Psoas muscle (tissue), 8 donors: Measurements from ENCODE around the gene WNT6. TPM values are rescaled to one million over a fixed set of nuclear protein-coding genes. Genes with fewer than 3 reads are reported as not detected.

Source experiments
- ATAC-seq, 4 donors: fragments of 200-7000 bp; cut with Tn5 transposase; one replicate each; pipeline ENCODE4 v1.9.1; 2020; ENCODE audit warnings: moderate library complexity in 3 of 4, mild to moderate bottlenecking in 2 of 4
- DNase-seq, 2 donors: peaks; one replicate each; pipeline ENCODE4 v3.0.0-alpha.2; 2020
- H3K27ac ChIP-seq: fragments of 200-600 bp; one replicate; pipeline ENCODE4 v1.8.0; 2022
- H3K27me3 ChIP-seq, 3 donors: fragments of 200-600 bp in 1 of 3; one replicate each; pipeline versions ENCODE4 v1.6.1 to v1.8.0; 2013 to 2022; ENCODE audit warnings: low read length in 2 of 3, mild to moderate bottlenecking in 2 of 3, moderate library complexity in 1 of 3; ENCODE audit not compliant: insufficient read depth in 3 of 3
- H3K36me3 ChIP-seq, 2 donors: fragments of 200-600 bp in 1 of 2; one replicate each; pipeline versions ENCODE4 v1.6.1 to v1.8.0; 2013 to 2022; ENCODE audit warnings: low read depth in 1 of 2, mild to moderate bottlenecking in 1 of 2, moderate library complexity in 1 of 2; ENCODE audit not compliant: insufficient read depth in 1 of 2
- H3K4me1 ChIP-seq: fragments of 200-600 bp; one replicate; pipeline ENCODE4 v1.8.0; 2022
- H3K4me3 ChIP-seq: fragments of 200-600 bp; one replicate; pipeline ENCODE4 v1.8.0; 2022; ENCODE audit warnings: mild to moderate bottlenecking
- H3K9me3 ChIP-seq: fragments of 200-600 bp; one replicate; pipeline ENCODE4 v1.8.0; 2022
- WGBS, 3 donors: extraction: QIAGEN DNeasy Blood & Tissue Kit; methylation state at CpG; one replicate each; pipeline versions ENCODE4 v1.1.6 to v1.1.7; 2013; 5-methylcytosine and 5-hydroxymethylcytosine counted together
- intact Hi-C, 2 donors: fragments of 100-400 bp; cut with DNase I; formaldehyde crosslinking; loops; one replicate each; pipeline versions ENCODE4 v1.11.0 to v1.14.2; 2022
- polyA plus RNA-seq, 3 donors: library from polyadenylated mRNA; stranded (reverse); fragments of 200-250 nt; gene quantifications; one replicate each; pipeline ENCODE4 v1.2.3, GENCODE V29; 2013
- total RNA-seq, 4 donors: library from RNA; stranded (reverse); fragmentation: NEBNext Ultra II Directional in 2 of 4; extraction: Animal tissue kit (Norgen Biotek cat#: 25700) in 2 of 4; gene quantifications; one replicate each; pipeline versions ENCODE4 v1.2.1 to v1.2.4, GENCODE V29; 2021 to 2023
- TF ChIP-seq, protein P1 (sequence below): fragments of 200-600 bp; IDR thresholded peaks from one replicate; pipeline ENCODE4 v1.8.0; 2022; ENCODE audit warnings: antibody characterized with exemption
- donor health status: healthy with polysubstance abuse.
- donor health status: DM: no; HTN: no; CAD: no; lungs with moderate emphysema.
- donor health status: Bipolar disorder and iron deficiency.
- donor health status: healthy.
- donor health status: DM: yes; HTN: yes; CAD: no.
- donor health status: DM: no; HTN: no; CAD: no.
- donor health status: DM: no; HTN: no; CAD: no.
- donor health status: DM: yes; HTN: yes; CAD: no.

WNT6 gene
- total and polyA plus RNA-seq, 7 donors, result 0.05 to 1.0 (median 0.20) TPM

DNA sequence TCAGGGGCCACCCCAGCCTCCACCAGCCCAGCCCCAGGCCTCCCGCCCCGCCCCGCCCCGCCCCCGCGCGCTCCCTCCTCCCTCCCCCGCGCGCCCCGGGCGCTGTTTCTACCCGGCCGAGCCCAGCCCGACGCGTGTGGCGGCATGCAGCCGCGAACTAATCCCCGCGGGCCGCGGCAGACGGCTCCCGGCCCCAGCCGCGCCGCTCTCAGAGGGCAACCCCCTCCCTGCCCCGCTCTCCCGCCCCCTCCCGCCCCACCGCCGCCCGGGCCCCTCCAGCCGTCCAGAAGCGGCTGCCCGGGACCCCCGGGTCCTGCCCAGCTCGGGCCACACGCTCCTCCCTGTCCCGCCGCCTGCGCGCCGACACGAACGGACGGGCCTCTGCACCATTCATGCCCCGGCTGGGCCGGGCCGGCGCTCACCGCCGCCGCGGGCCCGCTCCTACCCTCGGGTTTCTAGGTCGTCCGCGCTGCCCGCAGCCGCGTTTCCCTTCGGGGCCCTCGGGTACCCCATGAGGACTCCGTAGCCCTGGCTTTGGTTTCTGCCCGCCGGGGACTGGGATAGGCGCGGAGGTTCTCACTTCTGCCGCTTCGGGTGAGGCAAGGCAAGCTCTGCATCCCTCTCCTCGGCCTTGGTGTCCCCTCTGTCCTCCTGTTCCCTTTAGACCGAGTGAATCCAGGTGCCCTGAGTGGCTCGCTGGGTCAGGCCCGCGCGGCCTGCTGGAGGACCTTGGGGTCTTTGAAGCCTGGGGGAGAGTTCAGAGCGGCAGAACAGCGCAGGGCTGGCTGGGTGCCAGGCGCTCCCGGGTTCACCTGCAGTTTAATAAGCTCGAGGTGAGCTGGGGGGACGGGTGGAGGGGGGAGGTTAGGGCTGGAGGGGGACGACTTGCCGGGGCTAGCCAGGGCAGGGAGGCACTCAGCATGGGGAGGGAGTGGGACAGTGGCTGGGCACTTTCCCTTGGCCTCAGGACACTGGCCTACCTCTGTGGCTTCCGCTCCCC is 24.2 kb downstream of the WNT6 start:
- H3K27me3 ChIP-seq, result peaks cover 0 to 50% (median 14%) of the 10 kb centered on the region in 3 donors
- ATAC-seq (peak; percentile 29 to 77 (median 74)), DNase-seq (peak in 1 of 2 donors; percentile 66)
- WGBS, 3 donors, result 14 to 22% (median 20%) methylated on average over 56 to 89 of the region's 89 CpGs
- TF ChIP-seq, protein P1, sequence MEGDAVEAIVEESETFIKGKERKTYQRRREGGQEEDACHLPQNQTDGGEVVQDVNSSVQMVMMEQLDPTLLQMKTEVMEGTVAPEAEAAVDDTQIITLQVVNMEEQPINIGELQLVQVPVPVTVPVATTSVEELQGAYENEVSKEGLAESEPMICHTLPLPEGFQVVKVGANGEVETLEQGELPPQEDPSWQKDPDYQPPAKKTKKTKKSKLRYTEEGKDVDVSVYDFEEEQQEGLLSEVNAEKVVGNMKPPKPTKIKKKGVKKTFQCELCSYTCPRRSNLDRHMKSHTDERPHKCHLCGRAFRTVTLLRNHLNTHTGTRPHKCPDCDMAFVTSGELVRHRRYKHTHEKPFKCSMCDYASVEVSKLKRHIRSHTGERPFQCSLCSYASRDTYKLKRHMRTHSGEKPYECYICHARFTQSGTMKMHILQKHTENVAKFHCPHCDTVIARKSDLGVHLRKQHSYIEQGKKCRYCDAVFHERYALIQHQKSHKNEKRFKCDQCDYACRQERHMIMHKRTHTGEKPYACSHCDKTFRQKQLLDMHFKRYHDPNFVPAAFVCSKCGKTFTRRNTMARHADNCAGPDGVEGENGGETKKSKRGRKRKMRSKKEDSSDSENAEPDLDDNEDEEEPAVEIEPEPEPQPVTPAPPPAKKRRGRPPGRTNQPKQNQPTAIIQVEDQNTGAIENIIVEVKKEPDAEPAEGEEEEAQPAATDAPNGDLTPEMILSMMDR, result no peak
- no peaks in the 10 kb centered on the region for H3K9me3 ChIP-seq
- intact Hi-C loops, result no loop called here
- H3K4me3 ChIP-seq, result peak overlapping the region; percentile 58
- peaks cover 5% of the 10 kb centered on the region for H3K4me1 ChIP-seq
- no peak overlapping the region for H3K27ac ChIP-seq
- H3K36me3 ChIP-seq, result no peaks in the 10 kb centered on the region

DNA sequence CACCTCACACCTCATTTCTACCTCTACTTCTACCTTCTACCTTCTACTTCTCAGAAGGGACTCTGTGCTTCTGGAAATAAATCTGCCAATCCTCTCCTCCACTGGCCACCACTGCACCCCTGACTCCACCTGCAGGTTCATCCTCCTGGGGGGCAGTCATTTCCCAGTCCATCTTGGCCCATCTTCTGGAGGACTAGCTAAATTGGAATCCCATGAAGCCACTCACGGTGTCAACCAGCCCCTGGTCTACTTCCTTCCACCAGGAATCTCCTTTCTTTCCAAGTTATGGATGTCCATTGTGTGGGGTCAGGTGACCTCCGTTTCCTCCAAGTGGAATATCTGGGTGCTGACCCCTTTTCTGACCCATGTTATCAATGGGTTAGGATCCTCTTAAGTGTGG is 24.9 kb downstream of the WNT6 start:
- TF ChIP-seq, protein P1, result no peak
- 89 to 93% (median 90%) methylated on average over 2 of the region's 2 CpGs for WGBS, 3 donors
- no peaks in the 10 kb centered on the region for H3K36me3 ChIP-seq
- H3K4me3 ChIP-seq, result no peak overlapping the region
- no peaks in the 10 kb centered on the region for H3K9me3 ChIP-seq
- peaks cover 0 to 43% (median 14%) of the 10 kb centered on the region in 3 donors for H3K27me3 ChIP-seq
- H3K4me1 ChIP-seq, result peaks cover 5% of the 10 kb centered on the region
- intact Hi-C loops, result no loop called here
- peak in 1 of 2 donors; percentile 26 for DNase-seq
- ATAC-seq, result no peak
- no peak overlapping the region for H3K27ac ChIP-seq

DNA sequence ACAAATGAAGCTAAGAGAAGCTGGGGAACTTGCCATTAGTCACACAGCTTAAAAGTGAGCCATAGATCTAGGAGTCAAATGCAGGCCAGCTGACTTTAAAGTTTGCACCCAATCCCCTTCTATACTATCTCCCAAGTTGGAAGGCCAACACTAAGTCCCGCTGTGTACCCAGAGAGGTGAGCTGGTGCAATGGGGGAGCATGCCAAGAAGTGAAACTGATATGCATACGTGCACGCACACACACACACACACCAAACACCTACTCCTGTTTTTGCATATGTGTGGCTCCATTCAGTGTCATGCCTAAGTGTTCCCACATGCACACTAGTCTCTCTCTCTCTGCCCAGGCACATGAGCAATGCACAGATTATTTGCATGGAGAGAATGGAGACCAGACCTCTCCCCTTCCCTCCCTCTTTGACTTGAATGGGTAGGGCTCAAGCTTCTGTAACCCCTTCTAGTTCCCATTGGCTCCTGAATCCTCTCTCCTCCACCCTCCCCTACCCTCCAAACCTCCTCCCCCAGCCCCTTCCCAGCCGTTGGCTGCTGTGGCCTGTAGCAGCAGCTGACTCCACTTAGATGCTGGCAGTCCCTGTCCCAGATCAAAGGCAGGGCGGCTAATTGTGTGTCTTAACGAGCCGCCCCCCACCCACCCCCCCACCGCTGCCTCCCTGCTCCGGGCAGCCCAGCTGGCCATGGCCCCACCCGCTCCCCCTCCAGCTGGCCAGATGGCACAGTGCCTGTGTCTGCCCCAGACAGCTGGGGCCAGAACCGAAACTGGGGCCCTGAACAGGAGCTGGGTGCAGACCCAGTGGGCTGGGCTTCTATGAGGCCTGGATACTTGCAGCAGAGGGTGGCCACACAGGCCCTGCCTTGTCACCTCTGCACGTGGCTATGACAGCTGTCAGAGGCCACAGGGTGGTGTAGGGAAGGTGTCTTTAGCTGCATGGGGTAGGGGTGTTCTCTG is 26.7 kb downstream of the WNT6 start:
- Histone ChIP-seq H3K4me3 (no peak overlapping the region), H3K4me1 (no peaks in the 10 kb centered on the region), H3K36me3 (no peaks in the 10 kb centered on the region), H3K27me3 (peaks cover 0 to 26% (median 8%) of the 10 kb centered on the region in 3 donors), H3K27ac (no peak overlapping the region), H3K9me3 (no peaks in the 10 kb centered on the region)
- intact Hi-C loops, result no loop called here
- 35 to 52% (median 35%) methylated on average over 12 of the region's 12 CpGs for whole genome bisulfite sequencing, 3 donors
- ATAC-seq (no peak), DNase-seq (no peak)
- TF ChIP-seq, protein P1, result no peak

DNA sequence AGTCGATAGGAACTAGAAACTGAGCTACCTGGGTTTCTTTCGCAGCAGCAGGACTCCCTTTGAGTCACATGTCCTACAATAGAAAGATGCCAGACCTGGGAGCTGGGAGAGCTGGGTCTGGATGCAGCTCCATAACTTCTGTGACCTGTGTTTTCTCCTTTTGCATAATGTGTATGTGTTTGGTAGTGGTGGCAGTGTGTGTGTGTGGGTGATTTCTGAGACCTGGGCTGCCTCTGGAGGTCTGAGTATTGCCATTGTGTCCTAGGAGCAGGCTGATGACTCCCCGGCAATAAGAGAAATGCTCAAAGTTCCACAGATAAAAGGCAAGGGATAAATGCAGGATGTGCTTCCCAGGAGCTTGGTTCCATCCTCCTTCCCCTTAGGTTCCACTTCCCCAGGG is 27.5 kb downstream of the WNT6 start:
- DNase-seq (no peak), ATAC-seq (no peak)
- intact Hi-C loops, result no loop called here
- Histone ChIP-seq H3K36me3 (no peaks in the 10 kb centered on the region), H3K4me3 (no peak overlapping the region), H3K4me1 (no peaks in the 10 kb centered on the region), H3K27ac (no peak overlapping the region), H3K27me3 (peaks cover 0 to 17% (median 4%) of the 10 kb centered on the region in 3 donors), H3K9me3 (no peaks in the 10 kb centered on the region)
- 63 to 71% (median 65%) methylated on average over 3 of the region's 3 CpGs for WGBS, 3 donors
- TF ChIP-seq, protein P1, result no peak
